AG10803 (cell line): ENCODE measurements around the gene KDM4B.

Source experiments
- DNase-seq: peaks from one replicate; pipeline ENCODE4 v3.0.0; 2010; ENCODE audit warnings: low read depth
- H3K4me3 ChIP-seq: 2 replicates; pipeline ENCODE4 v1.5.1; 2011; ENCODE audit warnings: mild to moderate bottlenecking, low read length, control low read depth
- CTCF ChIP-seq: conservative IDR thresholded peaks from 2 replicates; pipeline ENCODE4 v1.5.1; 2011; ENCODE audit warnings: mild to moderate bottlenecking, low read length, control low read depth, inconsistent platforms

The KDM4B gene

GRCh38 chr19:5017235-5017634 is 48.3 kb downstream of the KDM4B start:
- no peak overlapping the region for H3K4me3 ChIP-seq
- no peak for TF ChIP-seq CTCF
- no peak for DNase-seq

GRCh38 chr19:5018224-5019015 is 49.5 kb downstream of the KDM4B start:
- DNase-seq, result peak; percentile 69
- TF ChIP-seq CTCF, result no peak
- no peak overlapping the region for H3K4me3 ChIP-seq

GRCh38 chr19:5020368-5020767 is 51.5 kb downstream of the KDM4B start:
- no peak for DNase-seq
- H3K4me3 ChIP-seq, result no peak overlapping the region
- no peak for TF ChIP-seq CTCF

GRCh38 chr19:5021046-5021445 is 52.1 kb downstream of the KDM4B start:
- DNase-seq, result no peak
- no peak overlapping the region for H3K4me3 ChIP-seq
- no peak for TF ChIP-seq CTCF

- TF ChIP-seq CTCF, result no peak
Measured at GRCh38 chr19:5022066-5022860, 53.4 kb downstream of the KDM4B start.

GRCh38 chr19:5023128-5023571 is 54.2 kb downstream of the KDM4B start:
- no peak for TF ChIP-seq CTCF
- no peak overlapping the region for H3K4me3 ChIP-seq
- no peak for DNase-seq

More at GRCh38 chr19:5022066-5022860, 53.4 kb downstream of the KDM4B start:
- H3K4me3 ChIP-seq, result no peak overlapping the region
- DNase-seq, result no peak

GRCh38 chr19:5024282-5024681 is 55.4 kb downstream of the KDM4B start:
- DNase-seq, result no peak
- TF ChIP-seq CTCF, result no peak
- no peak overlapping the region for H3K4me3 ChIP-seq
